ENCODE data around the gene TMF1. TPM values are rescaled to one million over a fixed set of nuclear protein-coding genes. Genes with fewer than 3 reads are reported as not detected.

TMF1 gene
- total and polyA plus RNA-seq, 10 of the 15 experiments (the other 5 are each of a cell fraction or from before 2014, with no cell fraction given): 7.1 to 24.5 (median 18.6) TPM

DNA sequence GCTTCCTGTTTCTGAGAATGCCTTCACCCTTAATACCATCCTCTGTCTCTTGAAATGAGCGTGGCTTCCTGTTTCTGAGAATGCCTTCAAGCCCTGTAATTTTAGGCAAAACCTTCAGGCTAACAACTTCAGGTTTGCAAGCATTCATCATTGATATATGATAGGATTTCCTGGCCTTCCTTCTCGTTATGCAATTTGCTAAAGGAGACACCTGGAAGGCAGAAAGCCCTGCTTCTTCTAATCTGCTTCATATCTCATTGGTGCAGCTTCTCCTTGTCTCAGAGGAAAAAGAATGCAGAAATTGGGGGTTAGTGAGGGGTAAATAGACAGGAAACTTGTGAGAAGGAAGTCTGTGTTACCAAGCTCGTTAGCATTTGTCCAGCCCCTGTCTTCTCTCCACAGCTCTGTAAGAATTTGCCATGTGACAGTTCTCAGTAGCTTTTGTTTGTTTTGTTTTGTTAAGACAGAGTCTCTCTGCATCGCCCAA, 39.9 kb upstream of the TMF1 start (continued):
- TF ChIP-seq GATAD2B (conservative IDR thresholded peaks at IDR 0.05; ENCODE audit: low read depth) (no peak), ZSCAN29 (IDR thresholded peaks at IDR 0.05) (no peak), CBX3 (IDR thresholded peaks at IDR 0.05; ENCODE audit: borderline replicate concordance, low read depth) (no peak)

DNA sequence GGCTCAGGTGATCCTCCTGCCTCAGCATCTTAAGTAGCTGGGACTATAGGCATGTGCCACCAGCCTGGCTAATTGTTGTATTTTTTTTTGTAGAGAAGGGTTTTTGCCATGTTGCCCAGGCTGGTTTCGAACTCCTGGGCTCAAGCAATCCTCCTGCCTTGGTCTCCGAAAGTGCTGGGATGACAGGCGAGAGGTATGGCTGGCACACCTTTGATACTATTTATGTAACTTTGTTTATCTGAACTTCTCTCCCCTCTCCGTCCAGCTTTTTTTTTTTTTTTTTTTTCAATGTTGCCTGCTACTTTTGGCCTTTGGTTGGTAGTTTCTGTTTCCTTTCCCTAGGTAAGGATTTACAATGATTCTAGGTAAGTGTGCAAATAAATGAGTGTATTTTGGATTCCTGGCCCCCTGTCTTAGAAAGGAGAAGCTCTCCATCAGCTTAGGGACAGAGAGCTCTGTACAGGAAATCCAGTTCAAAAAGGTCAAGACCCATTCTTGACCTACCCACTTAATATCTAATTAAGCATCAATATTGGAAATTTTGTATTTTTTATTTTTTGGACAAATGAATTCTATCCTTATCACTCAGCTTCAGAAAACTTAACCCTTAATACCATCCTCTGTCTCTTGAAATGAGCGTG, 39.4 kb upstream of the TMF1 start:
- Histone ChIP-seq H3K9me3 (replicated peaks; ENCODE audit: control insufficient read depth, insufficient read depth, low read length) (no peaks in the 10 kb centered on the region), H3K27me3 (replicated peaks in 1 of 2; ENCODE audit: control insufficient read depth in 2 of 2, insufficient read depth in 2 of 2, low read length in 1 of 2) (no peaks in the 10 kb centered on the region), H3K4me3 (peak overlapping the region; percentile 59; the same call in 1 of the 2 replicates), H2AFZ (ENCODE audit: control insufficient read depth, low read depth, low read length) (no peak overlapping the region), H3K9ac (ENCODE audit: control insufficient read depth, insufficient read depth, low read length) (no peak overlapping the region), H3K4me1 (ENCODE audit: control insufficient read depth, insufficient read depth, low read length) (peaks cover 54% of the 10 kb centered on the region), H3K36me3 (ENCODE audit: control insufficient read depth in 2 of 2, insufficient read depth in 2 of 2, low read length in 1 of 2) (peaks cover 0 to 19% of the 10 kb centered on the region in 2 experiments; a peak in 2 of 4 replicates), H3K79me2 (ENCODE audit: control insufficient read depth, insufficient read depth, low read length) (peaks cover 95% of the 10 kb centered on the region), H4K20me1 (ENCODE audit: control insufficient read depth, insufficient read depth) (no peaks in the 10 kb centered on the region), H3K4me2 (ENCODE audit: control insufficient read depth, insufficient read depth) (peak overlapping the region; percentile 46), H3K27ac (ENCODE audit: control insufficient read depth, insufficient read depth) (peak overlapping the region; percentile 39)
- DNase-seq (ENCODE audit: low read depth, low spot score) (no peak), ATAC-seq (peak; percentile 0; the same call in 1 of the 3 replicates), FAIRE-seq (no peak)
- 0% methylated on average over 5 of the region's 5 CpGs for WGBS (ENCODE audit: insufficient coverage, insufficient replicate concordance, low lambda C conversion rate, missing lambda C conversion rate)
- ChIA-PET SMC1A (ENCODE audit: uncharacterized antibody, unreplicated experiment) (interaction anchor here (0.6 to 19.6 kb wide), 15 partner anchors 9 to 579 kb away, joined by 3 to 234 read pairs (median 6); partner anchors contain the start of genes ARL6IP5, LMOD3, TMF1 and UBA3), CTCF (interaction anchor here (0.6 to 2.4 kb wide), 9 partner anchors 9 to 145 kb away, joined by 3 to 8 read pairs (median 4); partner anchors contain the start of gene EOGT), POLR2A (interaction anchor here (0.7 to 3.8 kb wide), 11 partner anchors 8 to 115 kb away, joined by 3 to 22 read pairs (median 6); partner anchors contain the start of gene TMF1), RAD21 (ENCODE audit: unreplicated experiment) (interaction anchor here (0.7 to 16.7 kb wide), 9 partner anchors 8 to 350 kb away, joined by 3 to 152 read pairs (median 4); partner anchors contain the start of genes ARL6IP5, EOGT, TMF1 and UBA3)
- no TSS peak for BruUV-seq (replicated peaks)
- in situ Hi-C loops (cut with MboI) (no loop called here), intact Hi-C loops (cut with micrococcal nuclease; ENCODE audit: unreplicated experiment) (no loop called here)
- TF ChIP-seq CBX5 (IDR thresholded peaks at IDR 0.05; ENCODE audit: low read depth) (no peak), JUNB (IDR thresholded peaks at IDR 0.05) (peak; percentile 90), NFIC (IDR thresholded peaks at IDR 0.05; ENCODE audit: low read depth, low read length) (peak; percentile 85), WRNIP1 (IDR thresholded peaks at IDR 0.05; ENCODE audit: borderline replicate concordance, low read depth, low read length) (no peak), ZNF384 (IDR thresholded peaks at IDR 0.05; ENCODE audit: borderline replicate concordance, low read depth, low read length) (peak; percentile 33; the same call in 1 of the 2 replicates), EED (IDR thresholded peaks at IDR 0.05; ENCODE audit: low read depth) (no peak), E4F1 (IDR thresholded peaks at IDR 0.05; ENCODE audit: borderline replicate concordance, partially characterized antibody) (no peak)
- TF ChIP-seq, protein P1, sequence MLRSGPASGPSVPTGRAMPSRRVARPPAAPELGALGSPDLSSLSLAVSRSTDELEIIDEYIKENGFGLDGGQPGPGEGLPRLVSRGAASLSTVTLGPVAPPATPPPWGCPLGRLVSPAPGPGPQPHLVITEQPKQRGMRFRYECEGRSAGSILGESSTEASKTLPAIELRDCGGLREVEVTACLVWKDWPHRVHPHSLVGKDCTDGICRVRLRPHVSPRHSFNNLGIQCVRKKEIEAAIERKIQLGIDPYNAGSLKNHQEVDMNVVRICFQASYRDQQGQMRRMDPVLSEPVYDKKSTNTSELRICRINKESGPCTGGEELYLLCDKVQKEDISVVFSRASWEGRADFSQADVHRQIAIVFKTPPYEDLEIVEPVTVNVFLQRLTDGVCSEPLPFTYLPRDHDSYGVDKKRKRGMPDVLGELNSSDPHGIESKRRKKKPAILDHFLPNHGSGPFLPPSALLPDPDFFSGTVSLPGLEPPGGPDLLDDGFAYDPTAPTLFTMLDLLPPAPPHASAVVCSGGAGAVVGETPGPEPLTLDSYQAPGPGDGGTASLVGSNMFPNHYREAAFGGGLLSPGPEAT (IDR thresholded peaks at IDR 0.05; ENCODE audit: low read depth): 0 out of 2 replicates have a peak, but pooled peaks have one; percentile 44
- TF ChIP-seq, protein P2, sequence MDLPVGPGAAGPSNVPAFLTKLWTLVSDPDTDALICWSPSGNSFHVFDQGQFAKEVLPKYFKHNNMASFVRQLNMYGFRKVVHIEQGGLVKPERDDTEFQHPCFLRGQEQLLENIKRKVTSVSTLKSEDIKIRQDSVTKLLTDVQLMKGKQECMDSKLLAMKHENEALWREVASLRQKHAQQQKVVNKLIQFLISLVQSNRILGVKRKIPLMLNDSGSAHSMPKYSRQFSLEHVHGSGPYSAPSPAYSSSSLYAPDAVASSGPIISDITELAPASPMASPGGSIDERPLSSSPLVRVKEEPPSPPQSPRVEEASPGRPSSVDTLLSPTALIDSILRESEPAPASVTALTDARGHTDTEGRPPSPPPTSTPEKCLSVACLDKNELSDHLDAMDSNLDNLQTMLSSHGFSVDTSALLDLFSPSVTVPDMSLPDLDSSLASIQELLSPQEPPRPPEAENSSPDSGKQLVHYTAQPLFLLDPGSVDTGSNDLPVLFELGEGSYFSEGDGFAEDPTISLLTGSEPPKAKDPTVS (IDR thresholded peaks at IDR 0.05; ENCODE audit: low read depth, low read length): no peak

All from GM12878 (cell line).